Measurements from ENCODE around the gene DLGAP3. TPM values are rescaled to one million over a fixed set of nuclear protein-coding genes. Genes with fewer than 3 reads are reported as not detected.
A peak's percentile ranks its signal among the peaks of the same experiment; 100 is the strongest.

Gene DLGAP3
- total RNA-seq, 1 experiment from 2014 or later: 4.5 TPM

DNA sequence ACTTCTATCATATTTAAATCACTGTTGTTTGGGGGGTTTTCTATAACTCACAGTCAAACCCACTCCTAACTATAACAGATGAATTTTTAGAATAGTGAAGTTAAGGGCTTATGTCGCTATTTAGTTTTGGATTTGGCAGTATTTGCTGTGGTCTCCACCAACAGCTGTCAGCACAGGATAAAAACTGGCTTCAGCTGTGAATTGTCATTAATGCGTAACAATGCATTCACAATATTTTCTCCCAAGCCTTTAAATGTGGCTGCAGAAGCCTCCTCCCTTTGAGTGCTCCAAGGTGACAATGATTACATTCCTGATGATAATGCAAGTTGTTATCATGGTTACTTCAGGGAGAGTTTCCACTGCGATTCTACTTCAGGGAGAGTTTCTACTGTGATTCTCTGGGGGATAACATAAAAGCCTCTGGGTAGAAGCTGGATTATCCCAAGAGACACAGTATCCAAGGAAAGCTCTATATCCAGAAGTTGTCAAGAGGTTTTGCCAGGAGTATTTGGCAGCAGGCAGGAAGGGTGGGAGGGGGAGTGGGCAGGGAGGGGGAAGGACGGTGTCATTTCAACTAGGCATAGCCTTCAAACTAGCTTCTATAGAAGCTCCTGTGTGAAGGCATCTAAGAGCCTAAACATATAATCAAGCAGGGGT is 55.0 kb downstream of the DLGAP3 start:
- in situ Hi-C loops (cut with HindIII; ENCODE audit: low sequenced_read_pairs): no loop called here

DNA sequence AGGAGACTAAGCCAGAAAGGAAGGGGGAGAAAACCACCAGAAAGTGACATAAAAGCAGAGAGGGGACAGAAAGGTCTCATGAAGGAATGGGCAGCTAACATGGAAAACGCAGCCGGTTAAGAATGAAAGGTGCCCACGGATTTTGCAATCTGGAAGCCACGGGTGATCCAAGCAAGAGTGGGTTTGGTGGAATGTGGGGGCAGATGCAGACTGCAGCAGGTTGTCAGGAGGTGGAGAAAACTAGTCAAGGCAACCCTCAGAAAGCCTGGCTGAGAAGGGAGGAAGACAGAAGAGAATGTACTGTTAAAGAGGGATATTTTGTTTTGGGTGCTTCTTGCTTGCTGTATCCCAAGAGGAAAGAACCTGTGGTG is 57.3 kb downstream of the DLGAP3 start:
- DNase-seq (ENCODE audit: low spot score): no peak
- in situ Hi-C loops (cut with HindIII; ENCODE audit: low sequenced_read_pairs): no loop called here

More for the DNA sequence above, 55.0 kb downstream of the DLGAP3 start:
- DNase-seq (ENCODE audit: low spot score): no peak

DNA sequence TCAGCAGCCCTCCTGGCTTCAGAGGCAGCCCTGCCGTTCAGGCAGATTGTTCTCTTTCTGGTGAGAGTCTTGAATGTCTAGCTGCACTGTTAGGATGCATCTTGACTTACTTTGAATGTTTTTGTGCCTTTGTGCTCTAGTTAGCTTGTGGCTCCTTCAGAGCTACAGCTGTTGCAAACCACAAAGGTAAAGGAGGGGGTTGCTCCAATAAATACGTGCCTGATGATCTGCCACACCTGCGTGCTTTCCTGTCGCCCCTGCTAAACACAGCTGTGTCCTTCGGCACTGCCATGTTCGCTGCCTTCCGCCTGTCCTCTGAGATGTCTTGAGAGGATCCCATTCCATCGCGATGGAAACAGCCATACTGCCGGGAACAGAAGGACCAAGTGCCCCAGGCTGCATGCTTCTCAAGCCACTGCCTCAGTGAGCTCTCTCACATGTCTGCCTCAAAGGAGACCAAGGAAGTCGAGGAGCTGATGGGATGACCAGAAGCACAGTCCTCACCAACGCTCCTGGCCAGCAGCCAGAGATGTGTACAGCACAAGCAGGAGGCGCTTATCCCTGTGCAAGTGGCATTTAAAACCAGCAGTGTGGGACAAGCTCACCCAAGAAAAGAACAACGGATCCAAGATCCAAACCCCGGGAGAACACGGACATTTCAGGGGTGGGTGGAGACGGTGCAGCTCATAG is 57.9 kb downstream of the DLGAP3 start:
- in situ Hi-C loops (cut with HindIII; ENCODE audit: low sequenced_read_pairs): no loop called here
- peak; percentile 59 for DNase-seq (ENCODE audit: low spot score)

DNA sequence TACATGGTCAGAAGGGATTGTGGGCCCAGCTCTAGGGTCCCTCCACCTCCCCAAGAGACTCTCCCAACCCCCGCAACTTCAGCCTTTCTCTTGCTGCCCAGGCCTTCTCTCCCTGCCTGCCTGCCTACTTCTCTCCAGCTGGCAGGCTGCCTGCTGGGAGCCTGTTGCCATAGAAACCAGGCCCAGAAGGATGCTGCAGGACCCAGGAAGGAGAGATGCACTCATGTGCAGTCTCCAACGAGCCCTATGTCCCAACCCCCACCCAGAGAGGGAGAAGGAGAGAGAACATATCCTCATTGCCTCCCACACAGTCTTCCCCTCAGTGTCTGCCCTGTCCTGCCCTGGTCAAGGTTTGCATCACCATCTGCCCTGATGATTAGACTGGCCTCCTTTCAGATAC is 59.1 kb downstream of the DLGAP3 start:
- in situ Hi-C loops (cut with HindIII; ENCODE audit: low sequenced_read_pairs): no loop called here
- peak; percentile 80 for DNase-seq (ENCODE audit: low spot score)

DNA sequence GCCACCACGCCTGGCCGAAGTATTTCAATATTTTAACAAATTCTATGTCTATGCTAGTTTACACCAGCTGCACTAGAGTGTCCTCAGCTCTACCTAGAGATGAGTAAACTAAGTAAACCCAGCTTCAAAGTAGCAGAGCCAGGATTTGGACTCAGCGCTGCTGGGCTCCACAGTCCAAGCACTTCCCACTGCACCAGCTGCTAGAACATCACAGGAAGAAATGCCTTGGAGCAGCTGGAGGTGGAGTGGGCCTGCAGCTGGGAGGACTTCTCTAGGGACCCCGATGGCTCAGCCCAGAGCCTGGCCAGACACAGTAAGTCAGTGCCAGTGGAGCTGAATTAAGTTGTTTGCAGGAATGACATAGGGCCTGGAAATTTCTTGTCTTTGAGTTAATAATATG is 59.7 kb downstream of the DLGAP3 start:
- no peak for DNase-seq (ENCODE audit: low spot score)
- in situ Hi-C loops (cut with HindIII; ENCODE audit: low sequenced_read_pairs): no loop called here

DNA sequence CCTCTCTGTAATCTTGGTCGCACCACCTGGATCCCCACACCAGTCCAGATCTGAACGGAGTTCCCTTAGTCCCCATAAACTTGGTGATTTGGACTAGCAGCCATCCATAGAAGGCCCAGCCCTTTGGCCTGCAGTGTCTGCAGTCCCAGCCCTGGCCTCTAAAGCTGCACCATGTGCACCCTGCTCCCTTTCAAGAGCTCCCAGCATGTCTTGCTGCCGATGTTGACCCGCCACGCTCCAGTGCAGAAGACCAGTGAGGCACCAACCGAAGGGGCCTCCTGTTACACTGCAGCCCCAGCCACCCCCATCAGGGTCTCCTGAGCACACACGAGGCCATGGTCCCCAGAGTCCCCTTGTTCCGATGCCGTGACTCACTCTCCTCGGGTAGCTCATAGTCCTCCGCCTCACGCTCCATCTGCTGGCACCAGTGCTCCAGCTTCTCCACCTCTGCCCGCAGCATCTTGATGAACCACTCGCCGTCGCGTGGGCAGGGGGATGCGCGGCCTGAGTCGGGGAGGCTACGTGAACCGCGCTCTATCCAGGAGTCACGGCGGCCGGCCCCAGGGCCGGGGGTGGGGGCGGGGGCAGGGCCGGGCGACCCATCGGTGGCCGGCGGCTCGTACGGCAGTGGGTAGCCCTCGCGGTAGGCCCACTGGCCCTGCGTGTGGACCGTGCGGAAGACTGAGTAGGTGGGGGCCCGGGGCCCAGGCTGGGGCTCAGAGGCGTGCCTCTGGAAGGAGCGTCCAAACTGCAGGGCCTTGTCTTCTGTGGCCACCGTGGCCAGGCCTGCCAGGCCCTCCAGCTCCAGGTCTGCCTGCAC is 61.0 kb downstream of the DLGAP3 start:
- DNase-seq (ENCODE audit: low spot score): no peak
- in situ Hi-C loops (cut with HindIII; ENCODE audit: low sequenced_read_pairs): no loop called here

DNA sequence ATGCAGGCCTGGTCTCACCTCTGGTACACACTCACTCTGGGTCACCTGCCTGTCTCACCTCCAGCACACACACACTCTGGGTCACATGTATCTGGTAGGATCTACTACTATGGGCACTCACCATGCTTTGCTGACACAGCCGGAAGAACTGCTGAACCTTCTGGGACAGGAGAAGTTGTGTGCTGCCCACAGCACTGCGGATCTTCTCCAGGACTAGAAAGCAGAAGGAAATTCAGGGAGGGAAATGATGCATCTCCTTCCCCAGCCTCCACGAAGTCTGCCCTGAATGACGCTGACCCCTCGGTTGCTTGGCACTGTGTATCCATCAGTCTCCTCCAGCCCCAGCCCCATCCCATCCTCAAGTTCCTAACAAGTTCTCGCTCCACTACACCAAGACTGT is 62.0 kb downstream of the DLGAP3 start:
- in situ Hi-C loops (cut with HindIII; ENCODE audit: low sequenced_read_pairs): no loop called here
- no peak for DNase-seq (ENCODE audit: low spot score)

DNA sequence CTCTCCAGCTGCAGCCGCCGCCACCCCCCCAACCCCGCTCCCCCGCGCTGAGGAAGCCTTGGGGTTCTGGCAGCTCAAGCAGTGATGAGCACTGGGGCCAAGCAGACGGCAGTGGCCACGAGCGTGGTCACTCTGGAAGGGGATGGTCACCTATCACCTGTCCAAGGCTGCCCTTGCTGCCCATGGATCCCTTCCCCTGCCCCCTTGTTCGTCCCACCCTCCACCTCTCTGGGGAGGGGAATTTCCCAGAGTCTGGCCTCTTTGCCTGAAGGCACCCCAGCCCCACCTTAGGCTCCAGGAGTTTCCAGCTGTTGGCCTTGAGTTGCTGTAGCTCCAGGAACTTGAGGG is 62.7 kb downstream of the DLGAP3 start:
- in situ Hi-C loops (cut with HindIII; ENCODE audit: low sequenced_read_pairs): no loop called here
- no peak for DNase-seq (ENCODE audit: low spot score)

DNA sequence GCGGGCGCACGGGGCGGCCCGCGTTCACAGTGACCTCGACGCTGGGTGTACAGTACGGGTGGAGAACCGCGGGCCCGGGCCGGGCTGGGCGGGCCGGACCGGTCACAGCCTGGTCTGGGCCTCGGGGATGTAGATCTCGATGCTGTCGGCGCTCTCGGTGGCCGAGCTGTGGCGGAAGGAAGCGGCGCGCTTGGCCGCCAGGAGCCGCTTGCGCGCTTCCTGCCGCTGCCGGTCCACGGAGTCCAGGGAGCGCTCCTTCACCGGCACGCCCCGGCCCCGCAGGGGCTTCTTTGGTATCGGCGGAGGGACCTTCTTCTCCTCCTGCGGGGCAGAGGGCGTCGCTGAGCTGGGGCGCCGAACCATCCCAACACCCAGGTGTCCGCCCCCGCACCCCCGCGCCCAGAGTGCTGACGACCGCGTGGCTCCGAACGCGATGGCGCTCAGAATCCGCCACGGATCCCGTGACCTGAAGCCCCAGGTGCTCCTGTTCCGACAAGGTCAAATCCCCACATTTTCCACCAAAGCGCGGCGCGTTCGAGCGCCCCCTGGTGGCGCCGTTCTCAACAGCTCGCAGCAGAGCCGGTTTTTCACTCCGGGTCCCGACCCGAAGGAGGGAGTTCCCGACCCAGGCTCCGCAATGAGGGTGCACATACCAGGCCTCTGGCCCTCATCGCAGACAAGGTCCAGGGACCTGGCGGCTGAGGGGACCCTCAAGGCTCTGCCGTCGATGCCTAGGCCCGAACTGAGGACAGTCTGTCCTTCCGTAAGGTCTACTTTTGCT is 63.3 kb downstream of the DLGAP3 start:
- in situ Hi-C loops (cut with HindIII; ENCODE audit: low sequenced_read_pairs): no loop called here
- peak; percentile 81 for DNase-seq (ENCODE audit: low spot score)

DNA sequence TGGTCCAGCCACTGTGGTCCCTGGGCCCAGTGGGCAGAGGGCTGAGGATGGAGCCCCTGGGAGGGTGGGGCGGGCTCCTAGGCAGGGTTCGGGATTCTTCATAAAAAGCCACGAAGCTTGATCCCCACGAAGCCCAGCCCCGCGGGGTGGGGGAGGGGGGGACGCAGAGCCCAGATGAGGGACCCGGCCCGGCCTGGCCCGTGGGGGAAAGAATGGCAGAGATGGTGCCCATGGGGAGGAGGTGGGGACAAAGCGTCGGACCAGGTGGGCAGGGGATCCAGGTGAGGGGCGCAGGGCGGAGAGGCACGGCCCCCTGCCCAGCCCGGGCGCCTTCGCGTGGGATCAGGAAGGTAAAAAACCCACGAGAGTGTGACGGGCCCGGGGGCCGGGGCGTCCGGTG is 63.9 kb downstream of the DLGAP3 start:
- in situ Hi-C loops (cut with HindIII; ENCODE audit: low sequenced_read_pairs): no loop called here
- DNase-seq (ENCODE audit: low spot score): no peak

DNA sequence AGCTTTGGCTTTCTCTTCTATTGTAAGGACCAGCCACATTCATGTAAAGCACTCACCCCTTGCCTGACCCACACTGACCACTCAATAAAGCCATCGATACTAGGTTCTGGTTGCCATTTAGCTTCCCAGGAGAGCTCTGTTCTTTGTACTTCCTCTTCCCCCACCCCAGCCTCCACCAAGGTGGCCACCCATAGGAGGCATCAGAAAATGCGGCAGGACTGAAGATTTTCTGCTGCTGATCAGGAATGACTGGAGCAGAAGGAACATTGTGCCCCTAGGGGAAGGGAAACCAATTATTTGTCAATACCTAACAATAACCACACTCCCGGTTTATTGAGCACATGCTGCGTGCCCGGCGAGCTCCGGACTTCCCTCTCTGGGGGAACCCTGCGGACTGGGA is 64.7 kb downstream of the DLGAP3 start:
- in situ Hi-C loops (cut with HindIII; ENCODE audit: low sequenced_read_pairs): no loop called here
- DNase-seq (ENCODE audit: low spot score): no peak

DNA sequence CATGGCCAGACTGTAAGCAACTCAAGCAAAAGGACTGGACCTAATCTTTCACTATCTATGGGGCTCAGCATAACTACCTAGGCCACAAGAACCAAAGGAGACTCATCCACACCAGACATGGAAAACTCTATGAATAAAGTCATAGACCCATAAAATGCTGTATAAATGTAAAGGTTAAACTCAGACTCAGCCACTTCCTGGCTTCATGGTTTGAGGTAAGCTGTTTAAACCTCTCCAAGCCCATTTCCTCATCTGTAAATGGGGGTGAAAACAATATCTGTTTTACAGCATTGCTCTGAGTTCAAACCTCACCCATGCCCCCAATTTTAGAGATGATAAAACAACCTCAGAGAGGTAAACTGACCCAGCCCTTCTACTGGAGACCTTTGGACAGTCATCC is 65.9 kb downstream of the DLGAP3 start:
- DNase-seq (ENCODE audit: low spot score): no peak
- in situ Hi-C loops (cut with HindIII; ENCODE audit: low sequenced_read_pairs): no loop called here

DNA sequence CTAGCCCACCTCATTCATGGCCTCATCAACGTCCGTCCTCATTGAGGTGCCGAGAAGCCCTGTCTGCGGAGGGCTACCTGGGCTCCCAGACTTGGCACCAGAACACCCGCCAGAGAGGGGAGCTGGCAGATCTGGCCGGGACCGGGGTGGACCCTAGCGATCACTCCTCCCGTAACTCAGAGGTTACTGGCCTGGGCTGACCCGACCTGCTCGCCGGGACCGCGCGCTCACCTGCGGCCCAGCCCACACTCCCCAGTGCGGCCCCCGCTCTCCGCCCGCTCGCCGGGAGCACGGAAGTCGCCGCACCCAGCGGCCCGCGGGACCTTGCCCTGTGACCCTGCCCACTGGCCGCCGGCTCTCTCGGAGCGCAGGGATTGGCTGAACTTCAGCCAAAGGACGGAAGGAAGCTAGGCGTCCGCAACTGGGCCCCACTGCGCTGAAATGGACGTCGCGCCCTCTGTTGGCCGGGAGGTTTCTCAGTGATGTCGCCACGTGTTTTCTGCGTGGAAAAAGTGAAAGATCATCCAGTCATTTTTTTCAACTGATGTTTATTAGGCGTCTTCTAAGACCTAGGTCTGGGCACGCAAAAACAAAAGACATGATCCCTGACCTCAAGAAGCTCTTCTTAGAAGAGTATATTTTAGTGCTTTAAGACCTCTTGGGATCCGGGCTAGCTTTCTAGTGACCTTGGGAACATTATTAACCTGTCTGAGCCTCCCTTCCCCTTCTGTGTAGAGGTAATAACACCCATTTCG is 69.8 kb downstream of the DLGAP3 start, which contains the start of gene SMIM12:
SMIM12 (minus strand) TSS at position 304 of the 755 bp plus-strand sequence. CDS start 3,772 bp downstream, outside the sequence.
- in situ Hi-C loops (cut with HindIII; ENCODE audit: low sequenced_read_pairs): no loop called here
- DNase-seq (ENCODE audit: low spot score): peak; percentile 92

DNA sequence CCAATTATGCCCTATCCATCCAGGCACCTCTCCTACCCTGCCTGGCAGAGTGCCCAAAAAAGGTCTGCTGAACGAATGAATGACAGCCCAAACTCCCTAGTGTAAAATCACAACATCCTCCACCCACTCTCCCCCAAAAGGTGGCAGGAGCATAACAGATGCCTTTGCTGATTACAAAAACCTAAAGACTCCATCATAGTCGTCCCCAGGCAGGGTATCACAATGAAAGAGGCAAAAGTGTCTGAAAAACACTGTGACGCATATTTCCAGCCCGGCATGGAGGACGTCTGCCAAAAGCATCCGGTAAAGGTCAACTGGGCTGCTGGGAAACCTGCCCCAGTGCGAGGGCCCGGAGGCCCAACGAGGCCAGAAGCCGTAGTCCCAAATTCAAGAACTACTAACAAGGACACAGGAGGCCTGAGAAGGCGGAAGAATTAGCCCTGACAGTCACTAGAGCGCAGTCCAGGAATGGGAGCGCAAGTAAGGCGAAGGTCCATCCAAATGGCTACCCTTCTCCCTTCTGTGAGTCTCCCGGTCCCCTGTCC is 70.5 kb downstream of the DLGAP3 start:
- in situ Hi-C loops (cut with HindIII; ENCODE audit: low sequenced_read_pairs): no loop called here
- DNase-seq (ENCODE audit: low spot score): no peak

DNA sequence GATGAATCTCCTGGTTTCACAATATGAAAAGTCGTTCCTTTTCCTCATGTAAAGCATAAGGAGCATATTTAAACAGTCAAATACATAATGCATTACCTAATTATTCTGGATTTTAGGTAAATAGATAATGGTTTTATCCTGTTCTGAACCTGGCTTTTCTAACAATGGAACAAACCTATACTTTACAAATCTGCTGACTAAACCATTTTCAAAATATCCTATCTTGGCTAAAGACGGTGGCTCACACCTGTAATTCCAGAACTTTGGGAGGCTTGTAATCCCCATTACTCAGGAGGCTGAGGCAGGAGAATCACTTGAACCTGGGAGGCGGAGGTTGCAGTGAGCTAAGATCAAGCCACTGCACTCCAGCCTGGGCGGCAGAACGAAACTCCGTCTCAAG is 72.8 kb downstream of the DLGAP3 start:
- in situ Hi-C loops (cut with HindIII; ENCODE audit: low sequenced_read_pairs): no loop called here
- no peak for DNase-seq (ENCODE audit: low spot score)

DNA sequence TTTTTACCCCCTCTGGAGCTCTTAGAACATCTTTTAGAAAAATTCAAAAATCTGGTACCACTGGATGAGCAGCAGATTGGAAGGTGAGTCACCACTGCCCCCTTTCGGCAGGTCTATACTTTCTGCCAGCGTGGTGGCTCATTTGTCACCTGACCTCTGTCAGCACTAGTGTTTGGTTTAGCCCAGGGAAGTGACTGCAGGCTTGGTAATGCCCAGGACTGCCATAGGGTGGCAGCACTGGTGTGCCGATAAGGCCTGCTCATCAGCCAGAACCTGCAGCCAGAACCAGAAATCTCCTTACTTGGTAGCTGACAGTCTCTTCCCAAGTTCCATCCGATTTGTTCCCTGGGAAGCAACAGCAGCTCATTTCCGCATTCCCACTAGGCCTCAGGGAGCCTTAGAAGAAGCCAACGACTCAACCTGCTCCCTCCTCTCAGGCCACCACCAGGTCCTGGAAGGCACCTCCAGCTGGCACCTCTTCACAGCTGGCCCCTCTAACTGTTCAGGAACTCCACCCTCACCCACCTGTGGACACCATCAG is 76.7 kb downstream of the DLGAP3 start:
- DNase-seq (ENCODE audit: low spot score): peak; percentile 97
- in situ Hi-C loops (cut with HindIII; ENCODE audit: low sequenced_read_pairs): no loop called here

DNA sequence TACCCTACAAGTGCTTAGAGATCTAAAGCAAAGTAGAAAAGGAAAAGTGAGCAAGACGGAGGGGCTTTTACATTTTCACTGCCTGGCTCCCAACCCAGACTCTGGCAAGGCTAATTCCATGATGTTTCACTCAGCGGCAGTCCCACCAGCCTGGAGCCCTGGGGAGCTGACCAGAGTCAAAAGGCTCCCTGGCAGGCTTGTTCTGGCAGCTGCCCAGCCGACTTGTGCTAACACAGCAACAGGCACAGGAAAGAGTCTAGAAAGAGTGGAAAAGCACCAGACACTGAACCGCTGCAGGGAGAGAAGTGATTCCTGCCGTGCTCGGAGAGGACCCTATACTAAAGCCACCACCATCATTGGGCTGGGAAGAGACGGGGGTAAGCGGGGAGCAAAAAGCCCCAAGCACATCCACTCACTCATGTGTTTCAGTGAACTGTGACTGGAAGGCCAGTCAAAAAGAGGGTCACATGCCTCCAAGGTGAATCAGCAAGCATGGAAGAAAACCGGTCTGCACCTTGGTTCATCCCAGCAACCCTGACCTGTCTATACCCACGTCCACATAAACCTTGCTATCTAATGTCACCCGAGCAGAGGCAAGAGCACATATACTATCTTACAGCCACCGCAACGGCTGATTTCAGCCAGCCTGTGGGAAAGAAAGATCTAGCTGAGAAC is 77.9 kb downstream of the DLGAP3 start:
- DNase-seq (ENCODE audit: low spot score): no peak
- in situ Hi-C loops (cut with HindIII; ENCODE audit: low sequenced_read_pairs): no loop called here

DNA sequence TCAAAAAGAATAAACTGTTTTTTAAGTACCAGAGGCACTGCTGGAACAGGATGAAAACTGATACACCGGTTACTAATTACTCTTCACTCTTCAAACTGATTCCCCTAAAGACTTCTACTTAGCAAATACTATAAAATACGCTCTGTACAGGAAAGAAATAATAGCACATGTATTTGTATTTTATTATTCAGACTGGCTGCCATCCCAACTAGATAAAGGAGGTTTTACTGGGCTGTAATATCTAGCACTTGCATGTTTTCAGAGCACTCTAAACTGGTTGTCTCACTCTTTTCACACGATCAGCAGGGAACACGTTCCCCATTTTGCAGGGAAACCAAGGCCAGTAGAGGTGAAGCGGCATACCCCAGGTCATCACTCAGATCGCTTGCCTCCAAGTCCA is 79.1 kb downstream of the DLGAP3 start:
- in situ Hi-C loops (cut with HindIII; ENCODE audit: low sequenced_read_pairs): no loop called here
- no peak for DNase-seq (ENCODE audit: low spot score)

Measured in G401 (cell line).